ENCODE data around the gene ATP10B.
A peak's percentile ranks its signal among the peaks of the same experiment; 100 is the strongest.

The ATP10B gene

GRCh38 chr5:160679567-160680309 lies 172.3 kb downstream of the ATP10B start:
- H3K79me2 ChIP-seq (ENCODE audit: insufficient read depth, low read length) = no peaks in the 10 kb centered on the region
- H3K9me3 ChIP-seq (ENCODE audit: insufficient read depth, low read length) = no peaks in the 10 kb centered on the region
- H2AFZ ChIP-seq (ENCODE audit: low read depth, low read length, severe bottlenecking) = no peak overlapping the region
- H3K36me3 ChIP-seq (ENCODE audit: low read length) = no peaks in the 10 kb centered on the region
- H3K27ac ChIP-seq (ENCODE audit: low read depth, low read length) = no peak overlapping the region
- no peak overlapping the region for H3K4me2 ChIP-seq (ENCODE audit: low read depth, low read length, poor library complexity, severe bottlenecking)
- no peaks in the 10 kb centered on the region for H3K9me2 ChIP-seq (replicated peaks; ENCODE audit: insufficient read depth, low read length)
- TF ChIP-seq CTCF (IDR thresholded peaks at IDR 0.05; ENCODE audit: insufficient read depth, low read length, poor library complexity, severe bottlenecking) (no peak), EZH2phosphoT487 (conservative IDR thresholded peaks at IDR 0.05; ENCODE audit: low read length) (no peak)
- no peaks in the 10 kb centered on the region for H3K27me3 ChIP-seq (ENCODE audit: low read length)
- no peak overlapping the region for H3K9ac ChIP-seq (ENCODE audit: low read length)
- no peaks in the 10 kb centered on the region for H3F3A ChIP-seq (ENCODE audit: insufficient read depth)
- H3K4me3 ChIP-seq (ENCODE audit: insufficient read depth, low read length, poor library complexity, severe bottlenecking) = no peak overlapping the region
- no peaks in the 10 kb centered on the region for H4K20me1 ChIP-seq (ENCODE audit: low read depth, low read length)

- Histone ChIP-seq H3K79me2 (ENCODE audit: insufficient read depth, low read length) (no peaks in the 10 kb centered on the region), H3F3A (ENCODE audit: insufficient read depth) (no peaks in the 10 kb centered on the region), H3K9me3 (ENCODE audit: insufficient read depth, low read length) (no peaks in the 10 kb centered on the region), H2AFZ (ENCODE audit: low read depth, low read length, severe bottlenecking) (no peak overlapping the region), H3K27me3 (ENCODE audit: low read length) (no peaks in the 10 kb centered on the region), H3K27ac (ENCODE audit: low read depth, low read length) (no peak overlapping the region), H3K4me3 (ENCODE audit: insufficient read depth, low read length, poor library complexity, severe bottlenecking) (no peak overlapping the region), H3K9ac (ENCODE audit: low read length) (no peak overlapping the region), H3K36me3 (ENCODE audit: low read length) (no peaks in the 10 kb centered on the region), H3K4me2 (ENCODE audit: low read depth, low read length, poor library complexity, severe bottlenecking) (no peak overlapping the region), H3K9me2 (replicated peaks; ENCODE audit: insufficient read depth, low read length) (no peaks in the 10 kb centered on the region), H4K20me1 (ENCODE audit: low read depth, low read length) (no peaks in the 10 kb centered on the region)
- TF ChIP-seq EZH2phosphoT487 (conservative IDR thresholded peaks at IDR 0.05; ENCODE audit: low read length) = no peak
- peak; percentile 10 for TF ChIP-seq CTCF (IDR thresholded peaks at IDR 0.05; ENCODE audit: insufficient read depth, low read length, poor library complexity, severe bottlenecking)
These were observed 176.0 kb downstream of the ATP10B start for GRCh38 chr5:160675988-160676387.

- Histone ChIP-seq H3K4me2 (ENCODE audit: low read depth, low read length, poor library complexity, severe bottlenecking) (no peak overlapping the region), H3K27me3 (ENCODE audit: low read length) (no peaks in the 10 kb centered on the region), H3K9ac (ENCODE audit: low read length) (no peak overlapping the region), H3K4me3 (ENCODE audit: insufficient read depth, low read length, poor library complexity, severe bottlenecking) (no peak overlapping the region), H3F3A (ENCODE audit: insufficient read depth) (no peaks in the 10 kb centered on the region), H2AFZ (ENCODE audit: low read depth, low read length, severe bottlenecking) (no peak overlapping the region), H4K20me1 (ENCODE audit: low read depth, low read length) (no peaks in the 10 kb centered on the region), H3K79me2 (ENCODE audit: insufficient read depth, low read length) (no peaks in the 10 kb centered on the region), H3K9me2 (replicated peaks; ENCODE audit: insufficient read depth, low read length) (no peaks in the 10 kb centered on the region), H3K36me3 (ENCODE audit: low read length) (no peaks in the 10 kb centered on the region), H3K9me3 (ENCODE audit: insufficient read depth, low read length) (no peaks in the 10 kb centered on the region), H3K27ac (ENCODE audit: low read depth, low read length) (no peak overlapping the region)
- TF ChIP-seq EZH2phosphoT487 (conservative IDR thresholded peaks at IDR 0.05; ENCODE audit: low read length) = no peak
- TF ChIP-seq CTCF (IDR thresholded peaks at IDR 0.05; ENCODE audit: insufficient read depth, low read length, poor library complexity, severe bottlenecking) = no peak
These were observed 177.1 kb downstream of the ATP10B start for GRCh38 chr5:160674901-160675300.
